Esophagus (tissue), 2 donors: Measurements from ENCODE around the gene CORO2A. TPM values are rescaled to one million over a fixed set of nuclear protein-coding genes. Genes with fewer than 3 reads are reported as not detected.

Experiments
- H3K27ac ChIP-seq, 2 donors: one replicate each; pipeline ENCODE4 v1.5.1; 2013; ENCODE audit warnings: low read depth in 2 of 2, mild to moderate bottlenecking in 2 of 2, inconsistent platforms in 1 of 2, low read length in 1 of 2, moderate library complexity in 1 of 2
- H3K27me3 ChIP-seq, 2 donors: one replicate each; pipeline ENCODE4 v1.6.1; 2013; ENCODE audit warnings: low read length in 2 of 2, control low read depth in 1 of 2, mild to moderate bottlenecking in 1 of 2; ENCODE audit not compliant: insufficient read depth in 2 of 2, control insufficient read depth in 1 of 2
- H3K36me3 ChIP-seq, 2 donors: one replicate each; pipeline ENCODE4 v1.6.1; 2013; ENCODE audit warnings: low read length in 1 of 2; ENCODE audit not compliant: control insufficient read depth in 2 of 2, insufficient read depth in 2 of 2
- H3K4me1 ChIP-seq, 2 donors: one replicate each; pipeline ENCODE4 v1.6.1; 2013; ENCODE audit warnings: low read length in 1 of 2; ENCODE audit not compliant: control insufficient read depth in 2 of 2, insufficient read depth in 2 of 2
- H3K4me3 ChIP-seq, 2 donors: one replicate each; pipeline ENCODE4 v1.5.1; 2013; ENCODE audit warnings: low read length in 2 of 2, mild to moderate bottlenecking in 2 of 2, low read depth in 1 of 2, moderate library complexity in 1 of 2
- H3K9me3 ChIP-seq, 2 donors: one replicate each; pipeline ENCODE4 v1.6.1; 2013; ENCODE audit warnings: mild to moderate bottlenecking in 2 of 2, low read depth in 1 of 2, low read length in 1 of 2, moderate library complexity in 1 of 2; ENCODE audit not compliant: control insufficient read depth in 2 of 2, insufficient read depth in 1 of 2
- whole genome bisulfite sequencing, 2 donors: extraction: QIAGEN DNeasy Blood & Tissue Kit; methylation state at CpG; one replicate each; pipeline ENCODE4 v1.1.7; 2013; 5-methylcytosine and 5-hydroxymethylcytosine counted together
- polyA plus RNA-seq, 2 donors: library from polyadenylated mRNA; stranded (reverse); fragments of 200-250 nt; gene quantifications; one replicate each; pipeline ENCODE4 v1.2.3, GENCODE V29; 2013
- donor health status: healthy with polysubstance abuse.
- donor health status: Bipolar disorder and iron deficiency.

Gene CORO2A
- polyA plus RNA-seq, 2 donors = 7.1 to 9.0 TPM

DNA sequence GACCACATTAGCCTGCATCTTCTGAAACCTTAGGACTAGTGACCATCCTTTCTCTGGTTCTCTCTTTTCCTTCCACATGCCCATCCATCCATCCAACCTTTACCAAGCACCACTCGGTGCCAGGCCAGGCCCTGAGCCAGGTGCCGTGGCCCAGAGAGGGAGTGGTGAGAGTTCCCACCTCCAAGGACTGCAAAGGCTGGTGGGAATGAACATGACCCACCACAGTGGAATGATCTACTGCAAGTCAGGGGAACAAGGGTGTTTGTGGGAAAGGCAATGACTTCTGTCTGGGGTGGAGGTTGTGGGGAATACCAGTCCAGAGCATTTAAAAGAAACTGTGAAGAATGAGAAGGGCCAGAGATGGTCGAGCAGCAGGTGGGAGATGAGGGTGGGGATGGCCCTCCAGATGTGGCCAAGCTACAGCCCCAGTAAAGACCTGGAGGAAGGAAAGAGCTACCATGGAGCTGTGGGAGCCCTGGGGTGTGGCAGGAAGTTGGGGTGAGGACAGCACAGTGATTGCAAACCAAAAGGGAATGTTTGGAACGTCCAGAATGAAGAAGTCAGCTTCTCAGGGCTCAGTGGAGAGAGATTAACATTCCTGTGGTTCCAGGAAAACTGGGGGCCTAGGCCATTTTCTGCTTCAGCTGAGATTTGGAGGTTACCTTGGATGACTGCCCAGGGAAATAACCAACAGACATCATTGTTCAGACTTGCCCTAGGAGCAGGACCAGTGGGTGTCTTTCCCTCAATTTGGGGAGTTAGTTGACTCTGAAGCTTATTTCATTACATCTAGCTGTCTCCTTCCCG lies 30.7 kb upstream of the CORO2A start:
- 42 to 51% methylated on average over 5 of the region's 5 CpGs for WGBS, 2 donors
- peak overlapping the region; percentile 78 to 85 for H3K27ac ChIP-seq
- H3K4me3 ChIP-seq = no peak overlapping the region
- no peaks in the 10 kb centered on the region for H3K27me3 ChIP-seq
- peaks cover 0 to 39% of the 10 kb centered on the region in 2 donors for H3K36me3 ChIP-seq
- H3K4me1 ChIP-seq = peaks cover 0 to 6% of the 10 kb centered on the region in 2 donors
- no peaks in the 10 kb centered on the region for H3K9me3 ChIP-seq

DNA sequence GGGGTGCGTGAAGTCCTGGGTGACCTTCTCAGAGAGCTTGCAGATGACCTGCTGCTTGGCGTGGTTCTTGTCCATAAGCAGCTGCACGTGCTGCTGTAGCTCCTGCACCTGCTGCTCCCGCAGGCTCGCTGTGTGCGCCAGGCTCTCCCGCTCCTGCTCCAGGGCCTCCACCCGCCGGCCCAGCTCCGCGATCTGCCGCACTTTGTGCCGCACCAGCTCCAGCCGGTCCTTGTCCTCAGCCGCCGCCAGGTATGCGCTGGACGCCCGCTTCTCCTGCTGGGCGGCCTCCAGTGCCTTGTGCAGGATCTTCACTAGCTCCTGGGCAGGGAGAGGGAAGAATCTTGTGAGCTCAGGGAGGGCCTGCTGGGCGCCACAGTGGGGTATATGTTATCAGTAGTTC lies 28.5 kb upstream of the CORO2A start:
- peaks cover 0 to 6% of the 10 kb centered on the region in 2 donors for H3K4me1 ChIP-seq
- no peak overlapping the region for H3K4me3 ChIP-seq
- H3K27me3 ChIP-seq = no peaks in the 10 kb centered on the region
- H3K36me3 ChIP-seq = peaks cover 3 to 42% of the 10 kb centered on the region in 2 donors
- no peaks in the 10 kb centered on the region for H3K9me3 ChIP-seq
- 95 to 96% methylated on average over 21 of the region's 21 CpGs for WGBS, 2 donors
- no peak overlapping the region for H3K27ac ChIP-seq

DNA sequence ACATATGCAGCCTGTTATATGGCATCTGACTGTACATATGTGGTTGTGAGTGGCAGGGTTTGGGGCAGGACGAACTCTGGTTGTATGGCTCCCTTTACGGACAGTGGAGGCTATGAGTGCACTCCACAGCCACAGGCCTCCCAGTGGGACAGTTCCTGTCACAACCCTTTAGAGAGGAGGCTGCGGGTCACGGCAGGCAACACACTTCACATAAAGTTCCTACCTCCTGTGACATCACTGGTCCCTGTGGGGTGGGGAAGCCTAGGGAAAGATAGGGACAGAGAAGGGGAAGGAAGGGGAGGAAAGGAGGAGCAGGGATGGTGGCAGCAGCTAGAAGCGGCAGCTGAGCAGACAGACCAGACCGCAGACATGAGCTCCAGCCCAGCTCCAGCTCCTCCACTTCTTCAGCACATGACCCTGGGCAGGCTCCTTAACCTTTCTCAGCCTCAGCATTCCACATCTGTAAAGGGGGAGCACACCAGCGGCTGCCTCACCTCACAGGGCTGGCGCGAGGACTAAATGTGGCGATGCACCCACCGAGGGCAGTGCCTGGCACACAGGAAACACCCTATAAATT lies 27.4 kb upstream of the CORO2A start:
- Histone ChIP-seq H3K4me3 (no peak overlapping the region), H3K27me3 (no peaks in the 10 kb centered on the region), H3K27ac (no peak overlapping the region), H3K9me3 (no peaks in the 10 kb centered on the region), H3K36me3 (peaks cover 3 to 38% of the 10 kb centered on the region in 2 donors), H3K4me1 (peaks cover 0 to 6% of the 10 kb centered on the region in 2 donors)
- WGBS, 2 donors = 91 to 93% methylated on average over 11 of the region's 11 CpGs

- Histone ChIP-seq H3K27me3 (no peaks in the 10 kb centered on the region), H3K4me3 (no peak overlapping the region), H3K4me1 (peaks cover 0 to 6% of the 10 kb centered on the region in 2 donors), H3K9me3 (no peaks in the 10 kb centered on the region), H3K27ac (no peak overlapping the region), H3K36me3 (peaks cover 3 to 43% of the 10 kb centered on the region in 2 donors)
- WGBS, 2 donors = 75 to 80% methylated on average over 7 of the region's 7 CpGs
These were observed 26.9 kb upstream of the CORO2A start for GRCh38 chr9:98219364-98219716.

DNA sequence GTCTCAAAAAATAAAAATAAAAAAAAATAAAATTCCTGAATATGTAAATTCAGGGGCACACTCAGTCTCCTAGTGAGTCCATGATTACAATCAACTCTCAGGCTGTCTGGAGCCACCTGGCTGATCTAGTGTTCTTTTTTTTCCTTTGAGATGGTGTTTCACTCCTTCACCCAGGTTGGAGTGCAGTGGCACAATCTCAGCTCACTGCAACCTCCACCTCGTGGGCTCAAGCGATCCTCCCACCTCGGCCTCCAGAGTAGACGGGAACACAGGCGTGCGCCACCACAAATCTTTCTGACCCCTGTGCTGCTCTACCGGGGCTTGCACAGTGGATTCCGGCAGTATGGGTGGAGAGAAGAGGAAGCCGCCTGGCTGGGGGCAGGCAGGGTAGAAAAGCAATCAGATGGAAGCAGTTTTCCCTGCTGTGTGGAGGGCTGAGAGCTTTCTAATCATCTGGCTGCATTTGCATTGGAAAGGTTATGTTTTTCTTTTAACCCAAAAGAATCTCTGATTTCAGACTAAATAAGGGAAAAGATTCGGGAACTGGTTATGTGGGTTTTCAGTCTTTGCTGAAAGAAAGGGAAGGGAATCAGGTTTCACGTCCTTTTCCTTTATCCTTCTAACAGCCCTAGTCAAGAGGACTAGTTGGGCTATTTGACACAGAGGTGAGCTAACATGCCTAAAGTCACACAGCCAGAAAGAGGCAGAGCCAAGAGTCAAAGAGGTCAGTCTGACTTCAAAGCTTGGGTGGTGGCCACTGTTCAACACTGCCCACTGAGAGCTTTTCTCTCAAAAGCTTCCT lies 26.3 kb upstream of the CORO2A start:
- H3K27ac ChIP-seq = peak overlapping the region in 1 of 2 donors; percentile 43
- peaks cover 3 to 46% of the 10 kb centered on the region in 2 donors for H3K36me3 ChIP-seq
- no peaks in the 10 kb centered on the region for H3K27me3 ChIP-seq
- peaks cover 0 to 6% of the 10 kb centered on the region in 2 donors for H3K4me1 ChIP-seq
- 79 to 85% methylated on average over 11 of the region's 11 CpGs for WGBS, 2 donors
- H3K9me3 ChIP-seq = no peaks in the 10 kb centered on the region
- H3K4me3 ChIP-seq = no peak overlapping the region

DNA sequence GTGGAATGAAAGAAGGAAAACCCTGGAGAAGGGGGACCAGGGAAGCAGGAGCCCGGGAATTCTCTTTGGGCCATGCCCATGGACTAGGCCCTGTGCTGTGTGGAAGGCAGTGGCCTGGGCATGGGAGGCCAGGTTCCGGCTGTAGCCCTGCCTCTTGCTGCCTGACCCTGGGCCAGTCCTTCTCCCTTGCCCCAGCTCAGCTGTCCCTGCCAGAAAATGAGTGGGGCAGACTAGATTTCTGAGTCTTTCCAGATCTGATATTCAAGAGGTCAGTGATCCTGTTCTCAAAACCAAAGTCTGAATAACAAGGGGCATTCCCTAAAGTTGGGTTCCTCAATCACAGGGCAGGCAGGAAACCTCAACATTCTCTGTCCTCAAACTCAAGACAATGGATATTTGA lies 24.8 kb upstream of the CORO2A start:
- peaks cover 8 to 51% of the 10 kb centered on the region in 2 donors for H3K36me3 ChIP-seq

DNA sequence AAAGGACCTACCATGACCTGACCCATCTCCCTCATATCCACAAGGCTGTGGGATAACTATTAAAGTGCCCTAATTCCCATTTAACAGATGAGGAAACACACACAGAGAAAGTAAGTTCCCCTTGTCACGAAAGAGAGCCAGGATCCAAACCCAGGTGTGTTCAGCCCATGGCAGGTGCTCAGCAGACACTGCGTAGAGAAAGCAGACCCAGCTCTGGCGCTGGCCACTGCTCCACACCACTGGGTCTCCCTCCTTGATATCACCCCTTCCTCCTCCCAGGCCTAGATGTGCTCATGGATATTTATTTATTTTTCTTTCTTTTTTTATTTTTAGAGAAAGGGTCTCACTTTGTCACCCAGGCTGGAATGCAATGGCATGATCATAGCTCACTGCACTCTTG lies 24.0 kb upstream of the CORO2A start:
- H3K27me3 ChIP-seq = no peaks in the 10 kb centered on the region
- 95 to 98% methylated on average over 3 of the region's 3 CpGs for WGBS, 2 donors
- H3K4me3 ChIP-seq = no peak overlapping the region
- no peaks in the 10 kb centered on the region for H3K4me1 ChIP-seq
- H3K9me3 ChIP-seq = no peaks in the 10 kb centered on the region
- H3K27ac ChIP-seq = no peak overlapping the region
- peaks cover 8 to 53% of the 10 kb centered on the region in 2 donors for H3K36me3 ChIP-seq

More for the DNA sequence above, 24.8 kb upstream of the CORO2A start:
- WGBS, 2 donors = 94 to 100% methylated on average over 2 of the region's 2 CpGs
- Histone ChIP-seq H3K27me3 (no peaks in the 10 kb centered on the region), H3K4me3 (no peak overlapping the region), H3K27ac (no peak overlapping the region), H3K9me3 (no peaks in the 10 kb centered on the region), H3K4me1 (no peaks in the 10 kb centered on the region)

- Histone ChIP-seq H3K27me3 (no peaks in the 10 kb centered on the region), H3K4me1 (no peaks in the 10 kb centered on the region), H3K4me3 (no peak overlapping the region), H3K9me3 (no peaks in the 10 kb centered on the region), H3K27ac (peak overlapping the region; percentile 12 to 62), H3K36me3 (peaks cover 8 to 50% of the 10 kb centered on the region in 2 donors)
- WGBS, 2 donors = 85 to 88% methylated on average over 9 of the region's 9 CpGs
These were observed 23.4 kb upstream of the CORO2A start for GRCh38 chr9:98215821-98216220.

DNA sequence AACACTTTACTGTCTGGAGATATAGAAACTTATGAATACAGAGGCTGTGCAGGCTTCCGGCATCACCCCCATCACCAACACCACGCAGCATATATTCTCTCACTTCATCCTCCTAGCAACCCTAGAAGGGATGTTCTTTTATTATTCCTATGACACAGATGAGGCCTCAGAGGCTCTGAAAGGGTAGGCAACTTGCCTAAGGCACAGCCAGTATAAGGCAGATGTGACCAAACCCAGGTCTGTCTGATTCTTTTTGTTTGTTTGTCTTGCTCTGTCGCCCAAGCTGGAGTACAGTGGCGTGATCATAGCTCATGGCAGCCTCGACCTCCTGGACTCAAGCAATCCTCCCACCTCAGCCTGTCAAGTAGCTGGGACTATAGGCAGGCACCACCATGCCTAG lies 22.8 kb upstream of the CORO2A start:
- Histone ChIP-seq H3K36me3 (peaks cover 11 to 49% of the 10 kb centered on the region in 2 donors), H3K27ac (peak overlapping the region; percentile 56 to 62), H3K4me1 (no peaks in the 10 kb centered on the region), H3K9me3 (no peaks in the 10 kb centered on the region), H3K4me3 (no peak overlapping the region), H3K27me3 (no peaks in the 10 kb centered on the region)
- WGBS, 2 donors = 52 to 59% methylated on average over 5 of the region's 5 CpGs
